Activated CD4-positive, alpha-beta T cell treated with anti-CD3 and anti-CD28 coated beads, Interleukin-2, amount 50 U/mL, for 16 hours (primary cell): ENCODE data around the gene PELI3.

Source experiments
- DNase-seq: peaks from one replicate; pipeline ENCODE4 v3.0.0-alpha.2; 2020

The PELI3 gene

DNA sequence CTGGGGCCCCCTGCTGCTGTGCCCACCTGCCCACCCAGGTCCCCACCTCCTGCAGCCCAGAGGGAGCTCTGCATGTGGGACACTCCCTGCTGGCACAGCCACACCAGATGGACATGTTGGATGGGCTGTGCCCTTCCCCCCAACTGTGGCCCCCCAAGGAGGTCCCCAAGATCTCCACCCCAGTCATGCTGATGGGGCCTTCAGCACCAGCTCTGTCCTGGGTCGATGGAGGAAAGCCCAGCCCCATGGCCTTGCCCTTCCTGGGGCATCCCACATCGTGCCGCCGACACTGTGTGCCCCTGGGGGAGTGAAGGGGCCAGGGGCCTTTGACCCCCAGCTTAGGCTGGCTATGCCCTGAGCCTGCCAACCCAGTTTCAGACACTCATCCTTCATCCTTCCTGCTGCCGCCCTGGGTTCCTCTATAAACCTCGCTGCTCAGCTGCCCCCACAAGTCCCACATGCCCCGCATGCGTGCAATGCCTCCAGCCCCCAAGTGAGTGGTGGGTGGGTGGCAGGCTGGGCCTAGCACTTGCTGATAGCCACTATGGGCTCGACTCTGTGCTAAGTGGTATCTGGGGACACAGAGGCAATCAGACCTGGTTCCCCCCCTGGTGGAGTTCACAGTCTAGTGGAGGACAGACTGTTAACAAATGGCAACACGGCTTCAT lies 9.6 kb downstream of the PELI3 start:
- DNase-seq: no peak

DNA sequence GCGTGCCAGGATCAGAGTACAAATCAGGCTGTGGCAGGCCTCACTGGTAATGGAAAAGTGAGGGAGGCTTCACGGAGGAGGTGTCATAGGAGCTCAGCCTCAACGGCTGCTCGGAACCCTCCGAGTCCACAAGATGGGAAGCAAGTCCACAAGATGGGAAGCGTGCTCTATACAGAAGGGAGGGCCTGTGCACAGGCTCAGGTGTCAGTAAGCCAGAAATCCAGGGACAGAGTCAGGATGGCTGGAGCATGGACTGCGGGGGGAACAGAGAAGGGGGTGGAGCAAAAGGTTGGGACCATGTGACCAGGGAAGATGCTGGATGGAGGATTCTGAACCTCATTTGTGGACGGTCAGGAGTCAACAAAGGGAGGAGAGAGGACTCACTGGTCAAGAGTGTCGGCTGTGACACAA lies 10.1 kb downstream of the PELI3 start:
- no peak for DNase-seq

DNA sequence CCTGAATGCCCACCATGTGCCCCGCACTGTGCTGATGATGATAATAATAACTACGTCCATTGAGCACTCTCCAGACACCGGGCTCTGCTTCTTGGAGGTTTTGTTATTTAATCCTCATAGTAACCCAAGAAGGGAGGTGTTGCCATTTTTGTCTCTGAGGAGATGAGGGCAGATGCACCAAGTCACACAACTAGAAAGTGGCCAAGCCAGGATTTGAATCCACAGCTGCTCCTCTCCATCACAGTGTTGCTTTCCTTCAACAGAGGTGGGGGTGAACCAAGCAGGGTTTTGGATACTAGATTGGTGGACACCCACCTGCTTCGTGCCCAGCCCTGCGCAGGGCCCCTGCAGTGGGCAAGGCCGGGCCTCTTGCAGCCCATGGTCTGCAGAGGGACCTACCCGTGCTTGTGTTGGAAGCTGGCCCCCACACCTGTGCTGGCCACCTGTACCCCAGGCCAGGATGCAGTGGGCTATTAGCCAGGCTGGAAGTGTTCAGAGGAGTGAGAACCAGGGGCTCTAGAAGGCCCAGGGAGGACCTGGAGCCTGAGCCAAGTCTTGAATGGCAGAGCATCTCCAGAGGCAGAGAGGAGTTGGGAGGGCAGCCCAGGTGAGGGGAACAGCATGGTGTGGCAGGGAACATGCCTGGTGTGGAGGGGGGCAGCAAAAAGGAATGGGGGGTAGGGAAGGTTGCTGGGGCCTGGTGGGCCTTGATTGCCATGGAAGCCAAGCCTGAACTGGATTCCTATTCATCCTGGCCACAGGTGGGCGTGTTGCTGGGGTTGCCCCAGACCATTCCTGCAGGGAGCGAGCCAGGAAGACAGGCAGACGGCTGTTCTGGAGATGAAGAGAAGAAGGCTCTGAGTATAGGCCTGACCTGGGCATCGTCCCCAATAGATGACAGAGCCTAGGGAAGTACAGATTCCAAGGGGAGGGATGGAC lies 10.8 kb downstream of the PELI3 start:
- DNase-seq: no peak

DNA sequence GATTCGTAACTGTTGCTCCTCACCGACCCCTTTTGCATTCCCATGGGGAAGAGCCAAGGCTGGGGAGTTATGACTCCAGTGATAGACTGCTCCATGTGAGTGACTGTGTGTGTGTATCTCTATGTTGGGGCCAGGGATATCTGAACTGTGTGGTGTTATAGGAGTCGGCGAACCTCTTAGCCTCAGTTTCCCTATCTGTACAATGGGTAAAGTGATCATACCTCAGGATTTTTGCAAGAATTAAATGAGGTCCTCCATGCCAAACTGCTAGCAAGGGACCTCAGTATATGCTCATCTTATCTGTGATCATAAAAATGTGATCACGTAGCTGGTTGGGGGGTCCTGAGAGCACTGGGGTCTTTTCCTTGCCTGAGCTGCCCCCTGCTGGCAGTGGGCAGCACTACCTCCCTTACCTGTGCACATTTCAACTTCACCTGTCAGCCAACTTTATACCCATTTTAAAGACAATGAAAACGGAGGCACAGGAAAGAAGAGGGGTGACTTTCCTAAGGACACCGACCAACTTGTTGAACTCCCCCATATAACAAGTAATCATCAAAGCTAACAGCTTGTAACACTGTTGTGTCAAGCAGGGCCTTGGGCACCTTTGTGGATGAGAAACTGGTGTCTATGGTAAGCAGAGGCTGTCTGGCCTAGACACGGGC lies 12.2 kb downstream of the PELI3 start:
- no peak for DNase-seq

- no peak for DNase-seq
Observed at GRCh38 chr11:66479394-66480116, 12.8 kb downstream of the PELI3 start.

DNA sequence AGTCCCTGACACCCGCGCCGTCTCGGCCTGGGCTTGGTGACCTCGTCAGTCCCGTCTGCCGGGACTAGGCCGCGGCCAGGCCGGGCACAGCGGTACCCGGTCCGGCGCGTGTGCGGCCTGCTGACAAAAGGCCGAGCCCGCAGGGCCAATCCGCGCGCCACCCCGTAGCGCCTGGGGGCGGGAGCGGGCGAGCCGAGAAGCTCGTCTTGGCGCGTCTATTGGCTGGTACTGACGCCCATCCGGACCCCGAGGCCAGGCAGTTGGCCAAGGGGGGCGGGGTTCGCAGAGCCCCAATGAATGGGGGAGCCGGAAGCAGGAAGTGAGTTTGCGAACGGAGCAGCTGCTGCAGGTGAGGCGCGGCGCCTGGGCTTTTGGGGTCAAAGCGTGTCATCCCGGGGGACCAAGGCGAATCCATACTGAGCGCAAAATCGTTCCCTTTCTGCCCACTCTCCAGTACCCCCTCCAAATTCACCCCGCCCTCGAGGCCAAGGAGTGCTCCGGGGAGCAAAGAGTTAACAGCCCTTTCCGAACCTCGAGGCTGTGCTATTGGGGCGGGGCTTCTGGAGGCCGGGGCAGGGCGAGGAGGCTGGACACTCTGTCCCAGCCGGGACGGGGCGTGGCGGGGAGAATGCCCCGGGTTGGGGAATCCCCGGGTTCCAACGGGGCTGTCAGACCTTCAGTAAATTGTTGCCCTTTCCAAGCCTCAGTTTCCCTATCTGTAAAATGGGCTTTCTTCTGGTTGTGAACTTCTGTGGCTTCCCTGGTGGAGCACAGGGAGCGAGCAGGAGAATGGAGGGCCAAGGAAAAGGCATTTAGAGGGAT lies 13.6 kb downstream of the PELI3 start, which contains the start of gene DPP3:
TSS of gene DPP3 (plus strand) at position 318 of the 822 bp plus-strand sequence. CDS start 1,767 bp downstream, outside the sequence.
- DNase-seq: peak; percentile 98

GRCh38 chr11:66484806-66485380 lies 18.2 kb downstream of the PELI3 start:
- no peak for DNase-seq

DNA sequence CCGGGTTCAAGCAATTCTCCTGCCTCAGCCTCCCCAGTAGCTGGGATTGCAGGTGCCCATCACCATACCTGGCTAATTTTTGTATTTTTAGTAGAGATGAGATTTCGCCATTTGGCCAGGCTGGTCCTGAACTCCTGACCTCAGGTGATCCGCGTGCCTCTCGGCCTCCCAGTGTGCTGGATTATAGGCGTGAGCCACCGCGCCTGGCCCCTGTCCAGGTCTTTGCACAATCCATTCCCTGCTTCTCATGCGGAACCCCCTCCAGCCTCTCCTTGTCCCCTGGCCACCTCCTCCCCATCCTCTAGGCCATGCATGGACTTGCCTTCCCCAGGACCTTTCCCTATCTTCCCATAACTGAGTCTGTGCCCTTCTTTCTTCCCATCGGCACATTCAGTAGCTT lies 22.3 kb downstream of the PELI3 start:
- DNase-seq: no peak

- no peak for DNase-seq
Observed at GRCh38 chr11:66489636-66490035, 22.9 kb downstream of the PELI3 start.

DNA sequence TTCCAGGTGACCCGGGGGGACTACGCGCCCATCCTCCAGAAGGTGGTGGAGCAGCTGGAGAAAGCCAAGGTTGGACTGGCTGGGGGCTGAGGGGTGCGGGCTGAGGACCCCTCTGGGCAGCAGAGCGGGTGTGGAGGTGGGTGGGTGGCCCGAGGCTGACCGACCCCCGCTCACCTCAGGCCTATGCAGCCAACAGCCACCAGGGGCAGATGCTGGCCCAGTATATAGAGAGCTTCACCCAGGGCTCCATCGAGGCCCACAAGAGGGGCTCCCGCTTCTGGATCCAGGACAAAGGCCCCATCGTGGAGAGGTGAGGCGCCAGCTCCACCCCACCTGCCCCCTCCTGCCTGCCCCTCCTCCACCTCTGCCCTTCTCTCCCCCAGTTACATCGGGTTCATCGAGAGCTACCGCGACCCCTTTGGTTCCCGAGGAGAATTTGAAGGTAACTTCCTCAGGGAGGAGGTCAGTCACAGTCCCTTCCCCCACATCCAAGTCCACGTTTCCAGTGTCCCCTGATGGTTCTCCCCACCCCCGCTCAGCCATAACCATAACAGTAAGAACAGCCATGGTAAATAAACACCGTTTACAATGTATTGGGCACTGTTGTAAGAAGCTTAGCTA lies 24.7 kb downstream of the PELI3 start:
- no peak for DNase-seq

- DNase-seq: no peak
Observed at GRCh38 chr11:66492161-66492865, 25.6 kb downstream of the PELI3 start.

- DNase-seq: no peak
Observed at GRCh38 chr11:66493130-66493529, 26.4 kb downstream of the PELI3 start.

DNA sequence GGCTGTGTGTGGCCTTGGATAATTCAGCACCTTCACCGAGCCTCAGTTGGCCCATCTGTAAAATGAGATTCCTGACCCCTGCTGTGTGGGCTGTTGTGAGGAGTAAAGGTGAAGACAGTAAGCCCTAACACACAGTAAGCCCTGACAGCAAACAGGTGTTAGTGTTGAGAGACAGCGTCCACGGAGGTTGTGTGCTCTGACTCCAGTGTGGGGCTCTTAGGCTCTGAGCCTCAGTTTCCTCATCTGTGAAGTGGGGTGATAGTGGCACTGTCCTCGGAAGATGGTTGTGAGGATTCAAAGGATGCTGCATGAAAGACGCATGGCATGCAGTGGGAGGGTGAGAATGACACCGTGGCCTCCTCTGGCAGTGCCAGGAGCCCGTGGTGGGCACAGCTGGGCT lies 27.8 kb downstream of the PELI3 start:
- no peak for DNase-seq

DNA sequence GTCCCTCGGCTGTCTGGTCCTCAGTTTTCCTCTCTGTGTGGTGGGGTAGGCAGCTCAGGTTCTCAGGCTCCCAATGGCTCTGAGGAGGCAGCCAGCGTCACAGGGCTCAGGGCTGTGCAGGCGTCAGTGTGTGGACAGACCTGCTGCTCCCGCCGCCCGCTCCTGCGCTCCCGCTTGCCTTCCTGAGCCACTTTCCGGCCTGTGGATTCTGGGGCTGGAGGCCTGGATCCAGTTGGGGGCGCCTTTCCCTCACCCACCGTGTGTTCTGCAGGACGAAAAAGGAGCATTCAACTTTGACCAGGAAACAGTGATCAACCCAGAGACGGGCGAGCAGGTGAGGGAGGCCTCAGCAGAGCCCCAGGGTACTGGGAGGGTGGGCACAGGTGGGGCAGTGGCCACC lies 28.2 kb downstream of the PELI3 start:
- DNase-seq: no peak

DNA sequence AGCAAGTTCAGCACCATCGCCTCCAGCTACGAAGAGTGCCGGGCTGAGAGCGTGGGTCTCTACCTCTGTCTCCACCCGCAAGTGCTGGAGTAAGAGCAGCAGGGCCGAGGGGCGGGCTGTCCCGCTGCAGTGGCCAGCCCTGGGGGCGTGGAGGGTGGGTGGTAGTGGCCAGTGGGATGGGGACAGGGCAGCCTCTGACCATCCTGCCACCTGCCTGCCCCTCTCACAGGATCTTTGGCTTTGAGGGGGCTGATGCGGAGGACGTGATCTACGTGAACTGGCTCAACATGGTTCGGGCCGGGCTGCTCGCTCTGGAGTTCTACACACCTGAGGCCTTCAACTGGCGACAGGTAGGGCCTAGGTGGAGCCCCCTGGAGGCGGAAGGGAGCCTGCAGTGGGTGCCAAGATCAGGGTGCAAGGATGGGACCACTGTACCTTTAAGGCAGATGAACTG lies 28.7 kb downstream of the PELI3 start:
- no peak for DNase-seq

- no peak for DNase-seq
Observed at GRCh38 chr11:66497206-66497605, 30.5 kb downstream of the PELI3 start.

DNA sequence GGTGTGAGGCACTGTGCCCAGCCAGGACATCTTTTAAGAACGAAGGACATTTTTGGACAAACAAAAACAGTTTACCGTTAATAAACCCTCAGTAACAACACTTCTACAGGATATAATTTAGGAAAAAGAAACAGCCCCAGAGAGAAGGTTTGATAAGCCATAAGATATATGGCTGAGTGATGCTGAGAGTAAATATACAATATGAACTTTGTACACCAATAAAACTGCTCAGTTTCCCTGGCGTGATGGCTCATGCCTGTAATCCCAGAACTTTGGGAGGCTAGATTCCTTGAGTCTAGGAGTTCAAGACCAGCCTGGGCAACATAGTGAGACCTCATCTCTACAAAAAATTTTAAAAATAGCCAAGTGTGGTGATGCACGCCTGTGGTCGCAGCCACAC lies 31.8 kb downstream of the PELI3 start:
- DNase-seq: no peak

GRCh38 chr11:66505276-66505816 lies 38.6 kb downstream of the PELI3 start:
- DNase-seq: no peak

GRCh38 chr11:66509131-66509561 lies 42.4 kb downstream of the PELI3 start:
- peak; percentile 9 for DNase-seq
